A673 (cell line): Measurements from ENCODE around the gene ZNF385B. TPM values are rescaled to one million over a fixed set of nuclear protein-coding genes. Genes with fewer than 3 reads are reported as not detected.

ENCODE experiments used
- BruUV-seq: library from RNA; stranded (reverse); fragments of 400-500 nt; replicated peaks from 2 replicates; lab custom pipeline; 2021; lab: Mats Ljungman, UMichigan
- CTCF ChIA-PET: fragments of 300-600 bp; sonication (Branson Sonifier 250); formaldehyde crosslinking; loops from one replicate; lab custom pipeline; 2022; ENCODE audit warnings: antibody characterized with exemption; lab: Charles Lee
- POLR2A ChIA-PET: fragments of 300-600 bp; sonication (Branson Sonifier 250); formaldehyde crosslinking; loops from one replicate; lab custom pipeline; 2022; ENCODE audit warnings: antibody characterized with exemption; ENCODE audit not compliant: low non-redundant PET; lab: Charles Lee
- DNase-seq: peaks from one replicate; pipeline ENCODE4 v3.0.0-alpha.2; 2015; ENCODE audit warnings: low spot score
- H3K27ac ChIP-seq: fragments of 200-600 bp; sonication (generic); 2 replicates; pipeline ENCODE4 v1.5.1; 2016; ENCODE audit warnings: mixed run types, low read depth, mild to moderate bottlenecking, mixed read lengths, antibody characterized with exemption, low read length; ENCODE audit not compliant: poor library complexity, severe bottlenecking
- H3K27me3 ChIP-seq: fragments of 200-600 bp; sonication (generic); replicated peaks from 2 replicates; pipeline ENCODE4 v1.6.1; 2017; ENCODE audit warnings: mixed run types, low read depth, mild to moderate bottlenecking, mixed read lengths, antibody characterized with exemption, low read length; ENCODE audit not compliant: insufficient read depth, poor library complexity
- H3K36me3 ChIP-seq: fragments of 200-600 bp; sonication (generic); 2 replicates; pipeline ENCODE4 v1.6.1; 2016; ENCODE audit warnings: mixed run types, mild to moderate bottlenecking, mixed read lengths, antibody characterized with exemption, low read length; ENCODE audit not compliant: insufficient read depth, poor library complexity, severe bottlenecking
- H3K4me1 ChIP-seq: fragments of 200-600 bp; sonication (generic); 2 replicates; pipeline ENCODE4 v1.6.1; 2017; ENCODE audit warnings: mixed run types, mild to moderate bottlenecking, mixed read lengths, antibody characterized with exemption, low read length; ENCODE audit not compliant: insufficient read depth, poor library complexity, severe bottlenecking
- H3K4me3 ChIP-seq: fragments of 200-600 bp; sonication (generic); 2 replicates; pipeline ENCODE4 v1.5.1; 2016; ENCODE audit warnings: low read depth, mixed run types, mild to moderate bottlenecking, mixed read lengths, low read length; ENCODE audit not compliant: poor library complexity, severe bottlenecking
- H3K9me3 ChIP-seq: fragments of 200-600 bp; sonication (generic); 2 replicates; pipeline ENCODE4 v1.6.1; 2016; ENCODE audit warnings: mixed run types, low read depth, mild to moderate bottlenecking, mixed read lengths, antibody characterized with exemption, low read length; ENCODE audit not compliant: poor library complexity, severe bottlenecking
- CTCF ChIP-seq: fragments of 300-800, 200-600 bp; sonication (generic); conservative IDR thresholded peaks from 2 replicates; pipeline ENCODE4 v1.5.1; 2017; ENCODE audit warnings: low read depth, mild to moderate bottlenecking, antibody characterized with exemption, low read length, moderate library complexity, mixed read lengths
- EZH2 ChIP-seq: fragments of 200-600 bp; sonication (generic); IDR thresholded peaks from 2 replicates; pipeline ENCODE4 v1.6.1; 2017; ENCODE audit warnings: borderline replicate concordance, low read depth, mild to moderate bottlenecking, mixed read lengths, antibody characterized with exemption, low read length; ENCODE audit not compliant: poor library complexity, severe bottlenecking
- intact Hi-C: fragments of 100-400 bp; cut with micrococcal nuclease; formaldehyde crosslinking; loops from one replicate; pipeline ENCODE4 v1.10.0; 2022; ENCODE audit not compliant: unreplicated experiment
- total RNA-seq: library from RNA; stranded (reverse); gene quantifications from 2 replicates; pipeline ENCODE4 v1.2.3, GENCODE V29; 2021

ZNF385B gene
- total RNA-seq, 1 experiment from 2014 or later = not detected

GRCh38 chr2:179900655-179901054 is 39.2 kb upstream of the ZNF385B start:
- H3K27ac ChIP-seq = no peak overlapping the region
- BruUV-seq = no TSS peak
- no peaks in the 10 kb centered on the region for H3K4me1 ChIP-seq
- ChIA-PET CTCF (no interaction called here), POLR2A (no interaction called here)
- TF ChIP-seq EZH2 (no peak), CTCF (no peak)
- intact Hi-C loops = no loop called here
- no peaks in the 10 kb centered on the region for H3K27me3 ChIP-seq
- H3K36me3 ChIP-seq = no peaks in the 10 kb centered on the region
- DNase-seq = no peak
- no peaks in the 10 kb centered on the region for H3K9me3 ChIP-seq
- H3K4me3 ChIP-seq = no peak overlapping the region

- ChIA-PET CTCF (no interaction called here), POLR2A (interaction anchor here (0.6 kb wide), 1 partner anchor 465 kb away, joined by 3 read pairs; no protein-coding TSS in a partner anchor)
- BruUV-seq = no TSS peak
- intact Hi-C loops = loop anchor here (5.0 kb wide), 1 partner anchor 57 kb away; no protein-coding TSS in a partner anchor
- DNase-seq = no peak
- Histone ChIP-seq H3K27ac (no peak overlapping the region), H3K9me3 (no peaks in the 10 kb centered on the region), H3K36me3 (no peaks in the 10 kb centered on the region), H3K4me1 (no peaks in the 10 kb centered on the region), H3K4me3 (no peak overlapping the region), H3K27me3 (no peaks in the 10 kb centered on the region)
- TF ChIP-seq EZH2 (no peak), CTCF (no peak)
Measured at GRCh38 chr2:179899666-179900065, 38.3 kb upstream of the ZNF385B start.

GRCh38 chr2:179898873-179899272 is 37.5 kb upstream of the ZNF385B start:
- Histone ChIP-seq H3K9me3 (no peaks in the 10 kb centered on the region), H3K36me3 (no peaks in the 10 kb centered on the region), H3K4me1 (no peaks in the 10 kb centered on the region), H3K27ac (no peak overlapping the region), H3K27me3 (no peaks in the 10 kb centered on the region), H3K4me3 (no peak overlapping the region)
- ChIA-PET CTCF (interaction anchor here (0.6 to 1.1 kb wide), 2 partner anchors 54 to 117 kb away, joined by 3 read pairs; no protein-coding TSS in a partner anchor), POLR2A (no interaction called here)
- peak; percentile 70 for DNase-seq
- intact Hi-C loops = loop anchor here (5.0 kb wide), 1 partner anchor 57 kb away; no protein-coding TSS in a partner anchor
- no TSS peak for BruUV-seq
- TF ChIP-seq EZH2 = no peak
- TF ChIP-seq CTCF = peak; percentile 69
